Peyer's patch (tissue), 4 donors: ENCODE data around the gene NCAM2.

Experiments used
- POLR2A ChIP-seq, 2 donors: fragments of 450-650 bp; IDR thresholded peaks; one replicate each; pipeline ENCODE4 v1.5.1; 2017; ENCODE audit warnings: antibody characterized with exemption in 2 of 2, mild to moderate bottlenecking in 2 of 2, moderate library complexity in 2 of 2
- TF ChIP-seq, protein P1 (sequence below), 6 experiments: fragments of 450-650 bp in 4 of 6; fragments of 200-600 bp in 2 of 6; sonication (generic) in 1 of 6; IDR thresholded peaks; one replicate each; pipeline ENCODE4 v1.5.1; 2017 to 2019; ENCODE audit warnings: antibody characterized with exemption in 6 of 6, mild to moderate bottlenecking in 3 of 6, moderate library complexity in 1 of 6

DNA sequence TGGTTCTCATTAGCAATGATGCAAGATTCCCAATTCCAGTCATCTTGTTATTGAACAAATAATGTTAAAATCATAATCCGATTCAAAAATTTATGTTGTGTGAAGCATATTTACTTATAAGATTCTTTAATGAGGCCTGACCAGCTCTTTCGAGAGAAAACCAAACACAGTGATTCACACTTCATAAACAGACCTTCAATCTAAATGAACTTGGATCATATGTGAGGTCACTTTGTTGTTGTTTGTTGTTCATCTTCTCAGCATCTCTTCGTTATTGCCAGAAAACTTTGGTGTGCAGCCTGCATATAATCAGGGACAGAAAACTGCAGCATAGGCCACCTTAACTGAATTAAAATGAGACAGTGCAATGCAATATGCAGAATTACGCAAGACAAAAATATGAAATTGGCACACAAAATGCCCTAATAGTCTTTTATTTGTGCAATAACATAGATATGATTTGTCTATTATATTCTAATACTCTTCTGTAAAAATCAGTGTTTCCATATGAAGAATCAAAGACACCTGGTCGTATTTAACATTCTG, 30.1 kb downstream of the NCAM2 start:
- no peak for TF ChIP-seq POLR2A (IDR thresholded peaks at IDR 0.05)
- TF ChIP-seq, protein P1, sequence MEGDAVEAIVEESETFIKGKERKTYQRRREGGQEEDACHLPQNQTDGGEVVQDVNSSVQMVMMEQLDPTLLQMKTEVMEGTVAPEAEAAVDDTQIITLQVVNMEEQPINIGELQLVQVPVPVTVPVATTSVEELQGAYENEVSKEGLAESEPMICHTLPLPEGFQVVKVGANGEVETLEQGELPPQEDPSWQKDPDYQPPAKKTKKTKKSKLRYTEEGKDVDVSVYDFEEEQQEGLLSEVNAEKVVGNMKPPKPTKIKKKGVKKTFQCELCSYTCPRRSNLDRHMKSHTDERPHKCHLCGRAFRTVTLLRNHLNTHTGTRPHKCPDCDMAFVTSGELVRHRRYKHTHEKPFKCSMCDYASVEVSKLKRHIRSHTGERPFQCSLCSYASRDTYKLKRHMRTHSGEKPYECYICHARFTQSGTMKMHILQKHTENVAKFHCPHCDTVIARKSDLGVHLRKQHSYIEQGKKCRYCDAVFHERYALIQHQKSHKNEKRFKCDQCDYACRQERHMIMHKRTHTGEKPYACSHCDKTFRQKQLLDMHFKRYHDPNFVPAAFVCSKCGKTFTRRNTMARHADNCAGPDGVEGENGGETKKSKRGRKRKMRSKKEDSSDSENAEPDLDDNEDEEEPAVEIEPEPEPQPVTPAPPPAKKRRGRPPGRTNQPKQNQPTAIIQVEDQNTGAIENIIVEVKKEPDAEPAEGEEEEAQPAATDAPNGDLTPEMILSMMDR (IDR thresholded peaks at IDR 0.05), result no peak
